Lower leg skin (tissue), 3 donors: ENCODE results near the gene SAMD5.

Experiments used
- POLR2A ChIP-seq, 2 donors: fragments of 450-650 bp; IDR thresholded peaks; one replicate each; pipeline ENCODE4 v1.6.1; 2016 to 2017; ENCODE audit warnings: antibody characterized with exemption in 2 of 2, mild to moderate bottlenecking in 1 of 2, moderate library complexity in 1 of 2
- TF ChIP-seq, protein P1 (sequence below), 3 donors: fragments of 450-650 bp; IDR thresholded peaks; one replicate each; pipeline ENCODE4 v1.5.1; 2016; ENCODE audit warnings: antibody characterized with exemption in 3 of 3, mild to moderate bottlenecking in 3 of 3, moderate library complexity in 2 of 3

DNA sequence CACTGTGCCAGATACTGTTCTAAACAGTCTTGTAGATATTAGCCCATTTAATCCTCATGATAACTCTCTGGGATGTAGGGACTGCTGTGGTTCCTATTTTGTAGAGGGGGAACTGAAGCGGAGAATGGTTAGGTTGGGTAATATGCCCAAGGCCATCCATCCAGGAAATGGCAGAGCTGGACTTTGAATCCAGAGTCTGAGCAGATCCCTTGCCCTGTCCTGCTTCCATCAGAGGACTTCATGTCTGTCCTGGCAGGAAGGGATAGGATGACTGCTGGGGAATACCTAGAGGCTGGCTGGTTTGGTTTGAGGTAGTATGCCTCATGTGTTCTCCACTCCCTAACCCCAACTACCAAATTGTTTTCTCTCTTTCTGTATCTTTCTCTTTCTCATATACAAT lies 44.6 kb downstream of the SAMD5 start:
- TF ChIP-seq, protein P1, sequence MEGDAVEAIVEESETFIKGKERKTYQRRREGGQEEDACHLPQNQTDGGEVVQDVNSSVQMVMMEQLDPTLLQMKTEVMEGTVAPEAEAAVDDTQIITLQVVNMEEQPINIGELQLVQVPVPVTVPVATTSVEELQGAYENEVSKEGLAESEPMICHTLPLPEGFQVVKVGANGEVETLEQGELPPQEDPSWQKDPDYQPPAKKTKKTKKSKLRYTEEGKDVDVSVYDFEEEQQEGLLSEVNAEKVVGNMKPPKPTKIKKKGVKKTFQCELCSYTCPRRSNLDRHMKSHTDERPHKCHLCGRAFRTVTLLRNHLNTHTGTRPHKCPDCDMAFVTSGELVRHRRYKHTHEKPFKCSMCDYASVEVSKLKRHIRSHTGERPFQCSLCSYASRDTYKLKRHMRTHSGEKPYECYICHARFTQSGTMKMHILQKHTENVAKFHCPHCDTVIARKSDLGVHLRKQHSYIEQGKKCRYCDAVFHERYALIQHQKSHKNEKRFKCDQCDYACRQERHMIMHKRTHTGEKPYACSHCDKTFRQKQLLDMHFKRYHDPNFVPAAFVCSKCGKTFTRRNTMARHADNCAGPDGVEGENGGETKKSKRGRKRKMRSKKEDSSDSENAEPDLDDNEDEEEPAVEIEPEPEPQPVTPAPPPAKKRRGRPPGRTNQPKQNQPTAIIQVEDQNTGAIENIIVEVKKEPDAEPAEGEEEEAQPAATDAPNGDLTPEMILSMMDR (IDR thresholded peaks at IDR 0.05), result no peak
- TF ChIP-seq POLR2A (IDR thresholded peaks at IDR 0.05), result no peak
